Kidney (tissue), 14 donors: Measurements from ENCODE around the gene CDC42BPG. TPM values are rescaled to one million over a fixed set of nuclear protein-coding genes. Genes with fewer than 3 reads are reported as not detected.
A peak's percentile ranks its signal among the peaks of the same experiment; 100 is the strongest.

Experiments used
- DNase-seq, 5 donors: peaks; one replicate each; pipeline ENCODE4 v3.0.0-alpha.2; 2013 to 2020
- FAIRE-seq: peaks from 2 replicates; lab custom pipeline; 2012; peaks lifted over from hg19 to GRCh38; lab: Jason Lieb, UNC
- H3K27ac ChIP-seq, 2 donors: one replicate each; pipeline ENCODE4 v1.7.0; 2013; ENCODE audit warnings: low read depth in 2 of 2, low read length in 2 of 2, inconsistent platforms in 1 of 2
- H3K27me3 ChIP-seq: one replicate; pipeline ENCODE4 v1.7.1; 2013; ENCODE audit warnings: low read length, inconsistent platforms; ENCODE audit not compliant: control insufficient read depth, insufficient read depth
- H3K36me3 ChIP-seq, 3 donors: one replicate each; pipeline versions ENCODE4 v1.7.0 to v1.7.1; 2013; ENCODE audit warnings: low read length in 3 of 3, control low read depth in 1 of 3, inconsistent platforms in 1 of 3; ENCODE audit not compliant: insufficient read depth in 3 of 3, control insufficient read depth in 2 of 3
- H3K4me1 ChIP-seq, 3 donors: one replicate each; pipeline versions ENCODE4 v1.7.0 to v1.7.1; 2013; ENCODE audit warnings: low read length in 3 of 3, inconsistent platforms in 1 of 3, low read depth in 1 of 3; ENCODE audit not compliant: control insufficient read depth in 2 of 3, insufficient read depth in 2 of 3
- H3K4me3 ChIP-seq, 3 donors: one replicate each; pipeline versions ENCODE4 v1.7.0 to v1.8.1; 2013; ENCODE audit warnings: low read length in 3 of 3, control low read depth in 1 of 3, inconsistent platforms in 1 of 3
- H3K9ac ChIP-seq, 3 donors: one replicate each; pipeline versions ENCODE4 v1.7.0 to v1.7.1; 2013; ENCODE audit warnings: low read length in 3 of 3, control low read depth in 1 of 3, inconsistent platforms in 1 of 3
- H3K9me3 ChIP-seq, 3 donors: one replicate each; pipeline versions ENCODE4 v1.7.0 to v1.7.1; 2013; ENCODE audit warnings: low read length in 3 of 3, control low read depth in 1 of 3, inconsistent platforms in 1 of 3; ENCODE audit not compliant: control insufficient read depth in 2 of 3, insufficient read depth in 1 of 3
- CTCF ChIP-seq: IDR thresholded peaks from 3 replicates; pipeline ENCODE4 v1.5.1; 2012; ENCODE audit warnings: mild to moderate bottlenecking, moderate library complexity, borderline replicate concordance; ENCODE audit not compliant: insufficient read depth; ENCODE audit errors: extremely low read depth
- intact Hi-C: fragments of 100-400 bp; cut with DNase I; formaldehyde crosslinking; loops from one replicate; pipeline ENCODE4 v1.11.1; 2022
- polyA plus RNA-seq: library from polyadenylated mRNA; stranded (reverse); fragments of 350-450 nt; fragmentation: Illumina TruSeq; extraction: RNeasy Lipid Tissue Mini Kit (QIAGEN cat#74804); gene quantifications from one replicate; pipeline ENCODE4 v1.2.3, GENCODE V29; 2014; ENCODE audit warnings: low read depth, low replicate concordance; ENCODE audit not compliant: insufficient read depth
- total RNA-seq: library from RNA; stranded (reverse); fragmentation: NEBNext Ultra II Directional; extraction: Animal tissue kit (Norgen Biotek cat#: 25700); gene quantifications from one replicate; pipeline ENCODE4 v1.2.1, GENCODE V29; 2021
- donor health status: control.
- donor health status: control.
- donor health status: control.
- donor health status: control.
- donor health status: control.
- donor health status: DM: yes; HTN: yes; CAD: no.
- donor health status: Normal renal cell carcinoma (clear cell type).

Gene CDC42BPG
- total and polyA plus RNA-seq, 2 donors from 2014 or later: 4.5 to 20.7 TPM

GRCh38 chr11:64827451-64827839, 17.0 kb downstream of the CDC42BPG start:
- Histone ChIP-seq H3K27me3 (no peaks in the 10 kb centered on the region), H3K9me3 (no peaks in the 10 kb centered on the region), H3K36me3 (peaks cover 0 to 3% (median 0%) of the 10 kb centered on the region in 3 donors), H3K4me1 (no peaks in the 10 kb centered on the region), H3K9ac (no peak overlapping the region), H3K4me3 (no peak overlapping the region), H3K27ac (no peak overlapping the region)
- DNase-seq (peak in 1 of 5 donors; percentile 72), FAIRE-seq (no peak)
- intact Hi-C loops: no loop called here
- TF ChIP-seq CTCF: no peak

GRCh38 chr11:64826578-64827450, 17.6 kb downstream of the CDC42BPG start:
- Histone ChIP-seq H3K9me3 (no peaks in the 10 kb centered on the region), H3K4me3 (no peak overlapping the region), H3K27me3 (no peaks in the 10 kb centered on the region), H3K4me1 (no peaks in the 10 kb centered on the region), H3K36me3 (peaks cover 0 to 3% (median 0%) of the 10 kb centered on the region in 3 donors), H3K9ac (no peak overlapping the region), H3K27ac (no peak overlapping the region)
- FAIRE-seq: no peak
- no peak for TF ChIP-seq CTCF
- peak in 1 of 5 donors; percentile 76 for DNase-seq
- intact Hi-C loops: no loop called here

- no peaks in the 10 kb centered on the region for H3K27me3 ChIP-seq
- no peak overlapping the region for H3K27ac ChIP-seq
- no peak for TF ChIP-seq CTCF
- no peak overlapping the region for H3K4me3 ChIP-seq
- no peaks in the 10 kb centered on the region for H3K4me1 ChIP-seq
- DNase-seq (no peak), FAIRE-seq (no peak)
- intact Hi-C loops: no loop called here
- H3K9me3 ChIP-seq: no peaks in the 10 kb centered on the region
- no peak overlapping the region for H3K9ac ChIP-seq
- H3K36me3 ChIP-seq: peaks cover 0 to 3% (median 0%) of the 10 kb centered on the region in 3 donors
Observed at GRCh38 chr11:64826062-64826461, 18.4 kb downstream of the CDC42BPG start.
